Activated T-cell treated with anti-CD3 and anti-CD28 coated beads, Interleukin-2, amount 50 U/mL, for 48 hours (primary cell): ENCODE results near the gene MMADHC.
"Not testable (repeated sequence)": the region's sequence is repeated elsewhere in the genome, so short reads cannot be mapped to it uniquely, and the experiment has no call there.

Source experiments
- DNase-seq, 2 experiments: peaks; one replicate each; pipeline ENCODE4 v3.0.0-alpha.2; 2020

The MMADHC gene

DNA sequence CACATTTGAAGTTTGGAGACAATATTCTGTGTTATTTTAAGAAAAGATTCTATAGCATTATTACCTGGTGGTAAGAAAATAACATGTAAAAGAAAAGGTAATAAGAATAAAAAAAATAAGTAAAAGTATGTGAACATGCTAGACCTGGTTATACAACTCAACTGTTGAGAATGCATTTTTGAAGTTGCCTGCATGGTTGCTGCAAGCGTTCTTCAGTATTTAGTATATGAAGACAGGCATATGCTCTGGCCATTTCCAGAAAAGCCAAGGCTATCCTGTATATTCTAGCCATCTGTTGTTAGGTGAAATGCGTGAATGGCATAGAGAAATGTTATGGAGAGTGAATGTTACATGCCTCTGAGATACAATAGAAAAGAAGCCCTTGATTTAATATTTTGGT is 6.8 kb upstream of the MMADHC start:
- DNase-seq = no peak

DNA sequence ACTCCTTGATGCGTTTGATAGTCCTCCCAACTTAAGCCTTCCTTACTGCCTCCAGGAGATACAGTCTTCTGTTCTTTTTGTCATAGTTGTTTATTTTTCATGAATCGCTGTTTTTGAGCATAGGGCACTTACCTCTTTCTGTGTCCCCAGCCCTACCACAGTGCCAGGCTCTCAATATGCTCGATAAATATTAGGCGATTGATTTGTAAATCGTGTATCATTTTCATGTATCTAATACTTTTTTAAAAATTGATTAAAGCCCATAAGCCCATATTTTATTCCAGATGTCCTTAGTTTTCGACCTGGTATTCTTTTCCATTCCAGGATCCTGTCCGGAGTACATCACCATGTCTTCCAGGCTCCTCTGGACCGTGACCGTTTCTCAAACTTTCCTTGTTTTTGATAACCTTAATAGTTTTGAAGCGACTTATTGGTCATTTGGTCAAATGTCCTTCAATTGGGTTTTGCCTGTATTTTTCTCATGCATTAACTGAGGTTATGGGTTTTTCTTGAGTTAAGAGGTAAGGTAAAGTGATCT is 444 bp upstream of the MMADHC start:
- no peak for DNase-seq

DNA sequence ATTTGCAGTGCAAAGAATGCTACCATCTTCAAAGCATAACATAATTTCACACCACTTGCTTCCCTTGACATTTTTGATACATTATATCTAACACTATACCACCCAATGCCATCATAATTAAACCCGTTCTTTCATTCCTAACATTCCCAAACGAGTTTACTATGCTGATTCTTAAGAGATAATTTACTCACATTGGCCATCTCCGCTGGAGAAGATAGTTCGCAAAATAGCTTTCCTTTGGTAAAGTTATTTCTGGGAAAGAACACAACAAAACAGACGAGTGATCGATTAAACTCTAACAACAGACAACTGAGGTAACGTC is 716 bp downstream of the MMADHC start:
- no peak for DNase-seq

DNA sequence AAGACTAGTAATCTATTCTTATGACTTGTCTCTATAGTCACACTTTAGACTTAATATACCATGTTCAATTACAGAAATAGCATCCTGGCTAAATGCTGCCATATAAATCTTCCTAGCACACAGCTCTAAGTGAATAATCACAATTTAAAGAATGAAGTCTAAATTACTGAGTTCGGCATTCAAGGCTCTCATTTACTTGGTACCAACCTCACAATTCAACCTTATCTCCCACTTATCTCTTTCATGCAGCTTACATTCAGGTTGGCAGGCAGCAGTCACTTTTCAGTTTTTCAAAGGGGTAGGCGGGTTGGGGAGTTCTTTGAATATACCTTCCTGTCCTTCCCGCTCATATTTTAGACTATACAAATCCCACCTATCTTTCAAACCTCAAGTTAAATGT is 1.5 kb downstream of the MMADHC start:
- DNase-seq = no peak

DNA sequence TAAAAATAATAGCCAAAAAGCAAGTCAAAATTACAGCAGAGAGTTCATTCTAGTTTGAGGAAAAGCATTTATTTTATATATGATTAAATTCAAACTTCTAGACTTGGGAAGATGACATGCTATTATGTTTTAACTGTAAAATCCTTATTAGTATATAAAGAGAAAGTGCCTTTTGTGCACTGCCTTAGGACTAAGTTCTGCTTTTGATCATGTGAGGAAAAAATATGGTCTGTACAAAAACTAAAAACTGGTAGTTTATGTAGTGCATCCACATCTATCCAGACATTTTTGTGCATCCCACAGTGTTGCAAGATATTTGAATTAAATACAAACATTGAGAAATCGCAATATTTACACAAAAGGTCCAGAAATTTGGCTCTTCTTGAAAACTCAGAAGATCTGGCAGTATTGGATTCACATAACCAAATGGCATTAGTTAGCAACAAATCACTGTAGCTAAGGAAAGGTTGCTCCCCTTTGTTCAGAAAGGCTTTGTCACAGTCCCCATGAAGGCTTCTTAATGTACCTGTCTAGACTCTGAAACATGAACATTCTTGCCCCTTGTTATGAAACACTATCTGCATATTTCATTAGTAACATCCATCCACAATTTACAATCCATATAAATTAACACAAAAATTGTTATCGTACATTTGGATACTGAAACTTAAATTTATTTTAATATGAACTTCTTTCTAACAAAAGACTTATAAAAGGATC is 2.2 kb downstream of the MMADHC start:
- DNase-seq = no peak

DNA sequence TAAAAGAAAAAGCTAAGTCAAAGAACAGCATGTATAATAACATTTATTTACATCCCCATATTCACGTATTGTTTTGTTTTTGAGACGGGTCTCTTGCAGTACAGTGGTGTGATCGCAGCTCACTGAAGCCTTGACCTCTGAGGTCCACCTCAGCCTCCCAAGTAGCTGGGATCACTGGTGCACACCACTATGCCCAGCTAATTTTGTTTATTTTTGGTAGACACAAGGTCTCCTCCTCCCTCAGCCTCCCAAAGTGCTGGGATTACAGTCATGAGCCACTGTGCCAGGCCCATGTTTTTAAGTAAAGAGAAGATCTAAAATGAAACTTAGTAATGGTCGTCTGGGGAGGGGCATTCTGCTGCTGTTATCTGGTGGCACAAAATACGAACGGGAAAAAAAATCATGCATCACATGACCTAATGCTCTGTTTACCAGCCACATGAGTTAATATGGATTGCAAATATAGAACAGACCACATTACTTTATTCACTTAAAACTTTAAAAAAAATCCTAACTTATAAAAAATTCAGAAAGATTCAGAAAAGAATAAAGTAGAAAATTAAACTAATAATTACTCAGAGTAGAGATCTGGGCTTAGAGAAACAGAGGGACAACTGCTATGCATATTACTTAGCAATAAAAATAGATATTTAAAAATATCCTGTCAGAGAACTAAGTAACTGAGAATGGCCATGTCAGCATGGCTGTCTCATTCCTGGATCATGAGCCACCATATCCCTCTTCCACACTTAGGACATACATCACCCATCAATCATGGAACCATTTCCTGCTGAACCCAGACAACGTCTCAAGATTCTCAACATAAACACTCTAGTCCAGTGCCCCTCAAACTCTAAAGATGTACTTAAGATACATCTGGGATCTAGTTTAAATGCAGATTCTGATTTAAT is 7.3 kb downstream of the MMADHC start:
- DNase-seq = no peak

DNA sequence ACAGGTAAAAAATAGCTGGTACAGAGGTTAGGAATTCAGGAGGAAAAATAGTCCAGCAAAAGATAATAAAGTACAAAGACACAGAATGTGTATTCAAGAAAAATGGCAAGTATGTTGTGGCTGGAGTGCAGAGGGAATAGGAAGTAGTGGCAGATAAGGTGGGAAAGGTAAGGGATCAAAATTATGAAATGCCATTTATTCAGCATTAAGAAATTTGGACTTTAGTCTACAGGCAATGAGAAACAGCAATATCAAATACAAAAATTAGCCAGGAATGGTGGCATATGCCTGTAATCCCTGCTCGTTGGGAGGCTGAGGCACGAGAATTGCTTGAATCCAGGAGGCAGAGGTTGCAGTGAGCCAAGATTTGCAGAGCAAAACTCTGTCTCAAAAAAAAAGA is 10.3 kb downstream of the MMADHC start:
- DNase-seq = no peak

DNA sequence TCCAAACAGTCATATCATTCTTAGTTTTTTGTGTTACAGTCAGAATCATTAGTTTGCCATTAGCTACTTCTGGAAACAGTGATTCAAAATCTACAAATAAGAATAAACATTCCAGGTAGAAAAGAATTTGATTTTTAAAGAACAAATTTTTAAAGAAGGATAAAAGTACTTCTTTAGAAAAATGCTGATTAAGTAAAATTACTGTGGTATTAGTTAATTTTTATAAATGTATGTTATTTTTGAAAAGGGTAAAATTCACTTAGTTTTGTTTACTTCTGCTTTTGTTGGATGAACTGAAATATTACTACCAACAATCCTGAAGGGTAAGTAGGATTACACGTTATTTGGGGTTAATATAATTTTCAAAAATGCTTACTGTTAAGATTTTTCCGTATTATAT is 11.8 kb downstream of the MMADHC start:
- no peak for DNase-seq

DNA sequence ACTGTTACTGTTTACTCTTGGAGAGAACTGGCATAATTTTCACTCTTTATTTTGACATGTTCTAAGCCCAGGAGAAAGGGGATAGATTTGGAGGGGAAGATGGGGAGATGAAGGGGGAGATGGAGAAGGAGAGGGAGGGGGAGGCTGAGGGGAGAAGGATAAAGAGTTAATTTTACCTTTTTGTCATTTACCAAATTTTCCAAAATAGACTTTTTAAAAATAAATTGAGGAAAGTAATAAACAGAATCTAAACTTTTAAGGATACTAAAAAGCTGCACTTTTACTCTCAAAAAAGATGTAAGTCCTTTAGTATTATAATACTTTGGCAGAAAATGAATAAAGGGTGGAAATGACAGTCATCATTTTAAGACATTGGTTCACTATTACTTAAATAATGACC is 12.3 kb downstream of the MMADHC start:
- DNase-seq = no peak

DNA sequence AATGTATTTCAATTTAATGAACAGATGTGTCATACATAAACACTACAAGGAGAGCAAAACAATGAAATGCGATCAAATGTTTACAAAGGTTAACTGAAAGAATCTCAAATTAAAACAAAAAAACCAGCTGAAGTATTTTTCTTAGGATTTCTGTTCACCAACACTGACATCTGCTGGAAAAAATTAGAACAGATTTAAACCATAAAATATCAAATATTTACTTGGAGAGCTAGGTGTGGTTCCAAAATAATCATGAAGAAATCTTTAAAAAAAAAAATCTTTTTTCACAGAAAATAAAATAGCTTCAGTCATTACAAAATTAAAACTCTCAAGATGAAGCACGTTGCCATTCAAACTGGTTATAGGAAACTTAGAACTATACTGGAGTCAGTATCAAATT is 13.8 kb downstream of the MMADHC start:
- no peak for DNase-seq

DNA sequence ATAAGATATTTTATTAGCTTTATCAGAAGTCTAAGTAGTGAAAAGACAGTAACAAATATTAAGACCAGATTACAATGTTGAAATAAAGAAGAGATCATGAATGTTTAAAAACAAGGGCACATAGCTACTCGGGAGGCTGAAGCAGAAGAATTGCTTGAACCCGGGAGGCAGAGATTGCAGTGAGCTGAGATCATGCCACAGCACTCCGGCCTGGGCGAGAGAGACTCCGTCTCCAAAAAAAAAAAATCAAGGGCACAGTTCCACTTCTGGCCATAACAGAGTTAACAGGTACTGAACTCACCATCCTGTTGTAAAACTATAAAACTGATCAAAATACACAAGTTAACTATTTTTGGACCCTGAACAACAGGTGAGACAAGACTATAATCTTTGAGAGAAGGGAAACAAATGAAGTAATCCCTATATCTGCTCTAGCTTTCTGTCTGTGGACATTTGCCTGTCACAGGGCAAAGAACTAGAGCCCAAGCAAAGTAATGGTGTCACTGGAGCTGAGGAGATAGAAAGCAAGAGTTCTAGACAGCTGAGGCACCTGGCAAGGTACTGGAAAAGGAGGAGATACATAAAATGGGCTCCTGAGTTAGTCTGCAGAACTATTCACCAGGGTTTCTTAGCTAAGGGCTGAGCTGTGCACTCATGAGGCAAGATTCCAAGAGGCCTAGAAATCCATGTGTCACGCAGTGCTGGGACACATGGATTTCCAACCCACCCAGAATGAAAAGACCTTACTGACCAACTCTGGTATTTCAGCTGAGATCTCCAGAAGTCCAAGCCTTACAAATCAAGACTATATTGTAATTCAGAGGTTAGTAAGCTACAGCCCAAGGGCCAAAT is 15.2 kb downstream of the MMADHC start:
- DNase-seq = no peak

DNA sequence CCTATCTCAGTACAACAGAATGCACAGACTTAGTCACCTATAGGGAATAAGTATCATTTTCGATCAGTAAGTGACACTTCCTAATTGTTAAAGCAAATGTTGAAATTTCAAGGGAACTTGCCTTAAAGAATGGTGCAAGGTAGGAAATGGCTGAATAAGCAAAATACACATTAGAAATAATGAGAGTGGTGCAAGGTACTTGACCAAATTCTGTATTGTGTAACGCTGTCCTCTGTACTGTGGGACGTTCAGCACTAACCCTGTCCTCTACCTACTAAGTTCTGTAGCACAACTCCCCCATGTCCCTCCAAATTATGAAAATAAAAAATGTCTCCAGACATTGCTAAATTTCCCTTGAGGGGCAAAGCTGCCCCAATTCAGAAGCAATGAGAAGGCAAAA is 19.4 kb downstream of the MMADHC start:
- no peak for DNase-seq

DNA sequence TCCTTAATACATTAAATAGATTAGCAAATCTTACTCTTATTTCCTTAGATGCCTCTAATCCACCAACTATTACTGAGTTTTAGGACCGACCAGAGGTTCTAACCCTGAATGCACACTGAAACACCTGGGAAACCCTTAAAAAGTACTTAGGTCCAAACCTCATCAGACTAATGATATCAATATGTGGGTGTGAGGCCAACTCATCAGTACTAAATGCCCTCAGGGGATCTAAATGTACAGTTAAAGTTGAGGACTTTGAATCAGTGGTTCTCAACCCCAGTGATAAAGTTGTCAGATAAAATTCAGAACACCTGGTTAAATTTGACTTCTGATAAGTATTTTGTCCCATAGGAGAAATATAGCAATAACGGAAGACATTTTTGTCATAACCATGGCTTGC is 20.9 kb downstream of the MMADHC start:
- DNase-seq = no peak

DNA sequence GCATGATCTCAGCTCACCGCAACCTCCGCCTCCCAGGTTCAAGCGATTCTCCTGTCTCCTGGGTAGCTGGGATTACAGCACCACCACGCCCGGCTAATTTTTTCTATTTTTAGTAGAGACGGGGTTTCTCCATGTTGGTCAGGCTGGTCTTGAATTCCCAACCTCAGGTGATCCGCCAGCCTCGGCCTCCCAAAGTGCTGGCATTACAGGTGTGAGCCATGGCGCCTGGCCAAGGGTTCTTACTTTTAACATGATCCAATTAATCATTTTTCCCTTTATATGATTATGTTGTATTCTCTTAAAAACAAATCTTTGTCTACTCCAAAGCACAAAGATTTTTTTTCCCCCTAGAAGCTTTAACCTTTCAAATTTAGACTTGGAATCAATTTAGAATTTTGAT is 21.9 kb downstream of the MMADHC start:
- not testable (repeated sequence) for DNase-seq

DNA sequence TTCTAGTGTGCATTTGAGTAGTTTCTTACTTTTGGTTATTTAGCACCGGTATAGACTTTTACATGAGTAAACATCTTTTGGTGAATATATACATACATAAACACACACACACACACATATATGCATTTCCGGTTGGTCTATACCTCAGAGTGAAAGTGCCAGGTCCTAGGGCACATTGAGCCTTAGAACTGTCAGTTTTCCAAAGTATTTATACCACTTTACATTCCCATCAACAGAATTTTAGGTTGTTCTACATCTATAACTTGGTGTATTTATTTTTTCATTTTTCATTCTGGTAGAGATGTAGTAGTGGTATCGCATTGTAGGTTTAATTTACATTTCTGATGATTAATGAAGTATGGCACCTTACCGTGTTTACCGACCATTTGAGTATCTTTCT is 22.6 kb downstream of the MMADHC start:
- DNase-seq = no peak

DNA sequence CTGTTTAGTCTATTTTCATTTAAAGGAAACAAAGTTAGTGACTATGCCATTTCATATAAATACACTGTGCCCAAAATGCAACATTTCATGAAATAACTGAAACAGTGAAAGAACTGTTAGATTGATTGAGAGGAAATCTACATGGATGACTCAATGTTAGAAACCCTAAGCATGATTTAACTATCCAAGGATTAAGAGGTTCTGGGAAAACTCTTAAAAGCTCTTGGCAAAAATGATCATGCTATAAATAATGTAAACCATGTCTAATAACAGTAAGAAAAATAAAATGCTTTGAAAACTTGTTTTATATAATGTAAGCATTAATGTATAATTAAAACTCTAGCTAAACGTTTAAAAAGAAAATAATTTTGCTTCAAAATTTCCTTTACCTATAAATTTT is 23.5 kb downstream of the MMADHC start:
- no peak for DNase-seq

DNA sequence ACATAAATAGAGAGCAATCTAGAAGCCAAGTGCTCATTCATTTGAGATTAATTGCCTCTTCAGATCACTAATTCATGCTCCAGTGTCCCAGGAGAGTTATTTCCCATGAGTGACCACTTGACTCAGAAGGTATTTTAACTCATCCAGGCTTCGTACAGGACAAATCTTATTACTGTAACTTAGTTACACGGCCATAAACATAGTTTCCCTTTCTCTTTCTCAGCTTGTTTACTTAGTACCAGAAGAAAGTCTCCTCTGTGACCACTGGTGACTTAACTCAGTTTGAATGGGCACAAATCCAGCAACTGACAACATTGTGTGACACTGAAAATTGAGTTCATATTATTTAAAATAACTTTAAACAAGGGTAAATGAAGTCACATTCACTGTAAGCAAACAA is 25.3 kb downstream of the MMADHC start:
- no peak for DNase-seq

DNA sequence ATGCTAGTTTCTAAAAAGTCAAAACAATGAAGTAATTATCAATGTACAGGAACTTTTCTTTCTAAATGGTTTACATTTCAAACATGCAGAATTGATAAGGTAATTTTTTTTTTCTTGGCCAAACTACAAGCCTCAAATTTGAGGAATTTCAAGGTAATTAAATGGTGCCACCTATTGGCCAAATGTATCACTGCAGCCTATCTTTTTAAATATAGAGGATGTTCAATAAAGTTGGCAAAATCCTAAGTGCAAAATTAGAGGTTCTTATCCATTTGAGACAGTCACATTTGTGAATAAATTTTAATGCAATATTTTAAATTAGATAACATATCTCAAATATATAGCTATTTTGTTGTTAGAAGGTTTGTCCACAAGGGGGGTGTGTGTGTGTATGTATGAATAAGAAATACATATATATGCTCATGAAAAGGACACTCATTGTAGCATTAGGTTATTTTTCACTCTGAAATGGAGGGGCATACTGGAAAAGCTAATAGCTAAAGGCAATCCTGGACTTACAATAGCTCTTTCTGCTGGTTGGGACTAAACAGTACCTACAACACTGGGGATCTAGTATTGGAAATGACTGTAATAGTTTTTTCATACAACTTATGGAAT is 26.2 kb downstream of the MMADHC start:
- DNase-seq = no peak

DNA sequence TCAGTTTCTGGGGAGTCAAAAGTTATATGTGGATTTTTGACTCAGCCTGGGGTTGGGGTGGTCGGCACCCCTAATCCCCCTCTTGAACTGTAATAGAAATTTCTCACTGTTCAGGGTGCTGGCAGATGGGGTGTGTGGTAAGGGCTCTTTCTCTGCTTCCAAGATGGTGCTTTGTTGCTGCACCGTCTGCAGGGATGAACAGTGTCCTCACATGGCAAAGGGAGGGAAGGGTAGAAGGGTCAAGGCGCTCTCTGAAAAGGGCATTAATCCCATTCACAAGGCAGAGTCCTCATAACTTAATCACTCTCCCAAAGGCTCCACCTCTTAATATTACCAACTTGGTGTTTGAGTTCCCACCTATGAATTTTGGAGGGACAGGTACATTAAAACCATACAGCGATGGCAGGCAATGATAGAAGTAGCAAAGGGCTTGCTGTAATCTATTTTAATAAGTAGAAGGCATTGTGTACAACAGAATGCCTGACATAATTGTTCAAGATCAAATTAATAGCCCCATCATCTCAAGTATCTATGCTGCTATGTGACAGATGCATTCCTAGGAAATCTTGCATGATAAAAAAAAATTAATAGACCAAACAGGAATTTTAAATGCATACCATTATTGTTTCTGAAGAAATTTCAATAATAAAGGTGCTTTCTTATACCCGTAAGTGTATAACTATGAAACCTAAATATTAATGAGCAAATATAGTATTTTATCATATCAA is 28.1 kb downstream of the MMADHC start:
- no peak for DNase-seq

DNA sequence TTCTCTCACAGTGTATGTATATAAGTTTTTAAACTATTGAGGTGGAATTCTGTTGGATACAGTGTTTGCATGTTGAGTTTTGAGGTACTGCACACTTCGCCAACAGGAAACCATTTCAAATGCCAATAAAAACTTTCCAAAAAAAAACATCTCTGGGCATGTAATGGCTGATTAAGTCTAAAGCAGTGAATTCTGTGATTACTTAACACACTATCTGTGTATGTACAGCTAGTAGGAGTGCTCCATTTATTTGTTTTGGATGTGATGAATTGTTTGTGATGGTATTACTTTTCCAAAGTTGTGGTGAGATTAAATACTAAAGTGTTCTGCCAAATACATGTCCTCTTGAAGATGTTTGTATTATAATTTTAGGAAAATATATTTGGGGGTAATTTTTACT is 31.1 kb downstream of the MMADHC start:
- no peak for DNase-seq

DNA sequence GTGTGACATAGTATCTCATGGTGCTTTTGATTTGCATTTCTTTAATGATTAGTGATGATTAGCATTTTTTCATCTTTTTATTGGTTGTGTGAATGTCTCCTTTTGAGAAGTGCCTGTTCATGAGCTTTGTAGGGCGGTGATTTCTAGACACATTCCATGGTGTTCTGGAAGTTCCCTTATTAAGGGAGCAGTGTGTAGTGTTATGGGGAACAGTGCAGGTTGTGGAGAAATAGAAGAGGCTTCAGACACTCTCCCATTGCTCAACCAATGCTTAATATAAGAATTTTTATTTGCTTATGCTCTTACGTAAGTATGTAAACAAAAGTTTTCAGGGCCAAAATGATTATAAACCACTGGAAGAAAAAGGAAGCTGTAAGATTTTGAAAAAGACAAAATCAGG is 34.7 kb downstream of the MMADHC start:
- DNase-seq = no peak

DNA sequence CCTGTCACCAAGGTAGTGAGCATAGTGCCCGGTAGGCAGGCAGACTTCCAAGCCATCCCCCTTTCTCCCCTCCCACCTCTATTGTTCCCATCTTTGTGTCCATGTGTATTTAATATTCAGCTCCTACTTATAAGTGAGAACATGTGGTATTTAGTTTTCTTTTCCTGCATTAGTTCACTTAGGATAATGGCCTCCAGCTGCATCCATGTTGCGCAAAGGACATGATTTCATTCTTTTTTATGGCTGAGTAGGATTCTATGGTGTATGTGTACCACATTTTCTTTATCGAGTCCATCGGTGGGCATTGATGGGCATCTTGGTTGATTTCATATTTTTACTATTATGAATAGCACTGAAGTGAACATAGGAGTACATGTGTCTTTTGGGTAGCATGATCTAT is 35.3 kb downstream of the MMADHC start:
- no peak for DNase-seq
